Measurements from ENCODE around the gene GRM7.

GRM7 gene

GRCh38 chr3:6854184-6854583 is 6.7 kb upstream of the GRM7 start:
- no peaks in the 10 kb centered on the region for H3K36me3 ChIP-seq (ENCODE audit: control insufficient read depth in 2 of 2, insufficient read depth in 1 of 2, low read length in 2 of 2)
- no peaks in the 10 kb centered on the region for H3K4me1 ChIP-seq (ENCODE audit: control insufficient read depth, insufficient read depth, low read length)
- CTCF ChIA-PET = no interaction called here
- no peak for TF ChIP-seq ZFP3 (tag by site-specific recombination; IDR thresholded peaks at IDR 0.05; ENCODE audit: low read depth)
- TF ChIP-seq HIC1 (tag by site-specific recombination; IDR thresholded peaks at IDR 0.05) = no peak
- TF ChIP-seq ZBTB11 (tag by site-specific recombination; conservative IDR thresholded peaks at IDR 0.05; ENCODE audit: low read depth) = no peak
- no peak for TF ChIP-seq ZNF221 (tag by site-specific recombination; IDR thresholded peaks at IDR 0.05; ENCODE audit: borderline replicate concordance)
- no peak for TF ChIP-seq ZNF292 (tag by site-specific recombination; IDR thresholded peaks at IDR 0.05; ENCODE audit: borderline replicate concordance, low read depth)
- TF ChIP-seq ZBTB1 (tag by site-specific recombination; IDR thresholded peaks at IDR 0.05) = no peak
- no peak for TF ChIP-seq BCL11A (tag by site-specific recombination; IDR thresholded peaks at IDR 0.05; ENCODE audit: low read depth)
- TF ChIP-seq GLI2 (tag by site-specific recombination; IDR thresholded peaks at IDR 0.05; ENCODE audit: borderline replicate concordance, low read depth) = no peak
- TF ChIP-seq ZSCAN30 (tag by site-specific recombination; IDR thresholded peaks at IDR 0.05) = no peak
- no peak for TF ChIP-seq ZNF501 (tag by site-specific recombination; IDR thresholded peaks at IDR 0.05)
- no peaks in the 10 kb centered on the region for H3K9me3 ChIP-seq (ENCODE audit: control insufficient read depth, insufficient read depth, low read depth, low read length)
- no peak overlapping the region for H3K27ac ChIP-seq (ENCODE audit: extremely low read depth, low read depth, low read length)
- POLR2A ChIA-PET = no interaction called here
- no peak overlapping the region for H3K4me3 ChIP-seq (ENCODE audit: low read depth, low read length)

GRCh38 chr3:6857510-6857909 is 3.4 kb upstream of the GRM7 start:
- H3K4me1 ChIP-seq (ENCODE audit: control insufficient read depth, insufficient read depth, low read length) = no peaks in the 10 kb centered on the region
- ChIA-PET CTCF (no interaction called here), POLR2A (no interaction called here)
- no peaks in the 10 kb centered on the region for H3K36me3 ChIP-seq (ENCODE audit: control insufficient read depth in 2 of 2, insufficient read depth in 1 of 2, low read length in 2 of 2)
- H3K27ac ChIP-seq (ENCODE audit: extremely low read depth, low read depth, low read length) = no peak overlapping the region
- no peak overlapping the region for H3K4me3 ChIP-seq (ENCODE audit: low read depth, low read length)
- no peak for TF ChIP-seq PRDM10 (tag by site-specific recombination; IDR thresholded peaks at IDR 0.05)
- no peak for TF ChIP-seq ZNF292 (tag by site-specific recombination; IDR thresholded peaks at IDR 0.05; ENCODE audit: borderline replicate concordance, low read depth)
- TF ChIP-seq MEIS1 (CRISPR knock-in tag; IDR thresholded peaks at IDR 0.05; ENCODE audit: borderline replicate concordance) = no peak
- TF ChIP-seq ZNF114 (tag by site-specific recombination; IDR thresholded peaks at IDR 0.05) = no peak
- no peak for TF ChIP-seq KLF1 (tag by site-specific recombination; IDR thresholded peaks at IDR 0.05)
- TF ChIP-seq ZNF623 (tag by site-specific recombination; IDR thresholded peaks at IDR 0.05) = no peak
- no peak for TF ChIP-seq ZNF777 (tag by site-specific recombination; IDR thresholded peaks at IDR 0.05; ENCODE audit: borderline replicate concordance)
- no peak for TF ChIP-seq ZSCAN30 (tag by site-specific recombination; IDR thresholded peaks at IDR 0.05)
- TF ChIP-seq ZNF138 (tag by site-specific recombination; IDR thresholded peaks at IDR 0.05; ENCODE audit: borderline replicate concordance) = no peak
- TF ChIP-seq ZBTB11 (tag by site-specific recombination; conservative IDR thresholded peaks at IDR 0.05; ENCODE audit: low read depth) = no peak
- no peak for TF ChIP-seq ZNF169 (tag by site-specific recombination; IDR thresholded peaks at IDR 0.05)
- no peak for TF ChIP-seq KLF9 (tag by site-specific recombination; IDR thresholded peaks at IDR 0.05; ENCODE audit: low read depth)
- H3K9me3 ChIP-seq (ENCODE audit: control insufficient read depth, insufficient read depth, low read depth, low read length) = no peaks in the 10 kb centered on the region
